Kidney (tissue), 14 donors: ENCODE data around the gene FOXN3. TPM values are rescaled to one million over a fixed set of nuclear protein-coding genes. Genes with fewer than 3 reads are reported as not detected.

Experiments
- DNase-seq, 5 donors: peaks; one replicate each; pipeline ENCODE4 v3.0.0-alpha.2; 2013 to 2020
- FAIRE-seq: peaks from 2 replicates; lab custom pipeline; 2012; peaks lifted over from hg19 to GRCh38; lab: Jason Lieb, UNC
- H3K27ac ChIP-seq, 2 donors: one replicate each; pipeline ENCODE4 v1.7.0; 2013; ENCODE audit warnings: low read depth in 2 of 2, low read length in 2 of 2, inconsistent platforms in 1 of 2
- H3K27me3 ChIP-seq: one replicate; pipeline ENCODE4 v1.7.1; 2013; ENCODE audit warnings: low read length, inconsistent platforms; ENCODE audit not compliant: control insufficient read depth, insufficient read depth
- H3K36me3 ChIP-seq, 3 donors: one replicate each; pipeline versions ENCODE4 v1.7.0 to v1.7.1; 2013; ENCODE audit warnings: low read length in 3 of 3, control low read depth in 1 of 3, inconsistent platforms in 1 of 3; ENCODE audit not compliant: insufficient read depth in 3 of 3, control insufficient read depth in 2 of 3
- H3K4me1 ChIP-seq, 3 donors: one replicate each; pipeline versions ENCODE4 v1.7.0 to v1.7.1; 2013; ENCODE audit warnings: low read length in 3 of 3, inconsistent platforms in 1 of 3, low read depth in 1 of 3; ENCODE audit not compliant: control insufficient read depth in 2 of 3, insufficient read depth in 2 of 3
- H3K4me3 ChIP-seq, 3 donors: one replicate each; pipeline versions ENCODE4 v1.7.0 to v1.8.1; 2013; ENCODE audit warnings: low read length in 3 of 3, control low read depth in 1 of 3, inconsistent platforms in 1 of 3
- H3K9ac ChIP-seq, 3 donors: one replicate each; pipeline versions ENCODE4 v1.7.0 to v1.7.1; 2013; ENCODE audit warnings: low read length in 3 of 3, control low read depth in 1 of 3, inconsistent platforms in 1 of 3
- H3K9me3 ChIP-seq, 3 donors: one replicate each; pipeline versions ENCODE4 v1.7.0 to v1.7.1; 2013; ENCODE audit warnings: low read length in 3 of 3, control low read depth in 1 of 3, inconsistent platforms in 1 of 3; ENCODE audit not compliant: control insufficient read depth in 2 of 3, insufficient read depth in 1 of 3
- intact Hi-C: fragments of 100-400 bp; cut with DNase I; formaldehyde crosslinking; loops from one replicate; pipeline ENCODE4 v1.11.1; 2022
- polyA plus RNA-seq: library from polyadenylated mRNA; stranded (reverse); fragments of 350-450 nt; fragmentation: Illumina TruSeq; extraction: RNeasy Lipid Tissue Mini Kit (QIAGEN cat#74804); gene quantifications from one replicate; pipeline ENCODE4 v1.2.3, GENCODE V29; 2014; ENCODE audit warnings: low read depth, low replicate concordance; ENCODE audit not compliant: insufficient read depth
- total RNA-seq: library from RNA; stranded (reverse); fragmentation: NEBNext Ultra II Directional; extraction: Animal tissue kit (Norgen Biotek cat#: 25700); gene quantifications from one replicate; pipeline ENCODE4 v1.2.1, GENCODE V29; 2021
- TF ChIP-seq, protein P1 (sequence below): IDR thresholded peaks from 3 replicates; pipeline ENCODE4 v1.5.1; 2012; ENCODE audit warnings: mild to moderate bottlenecking, moderate library complexity, borderline replicate concordance; ENCODE audit not compliant: insufficient read depth; ENCODE audit errors: extremely low read depth
- donor health status: control.
- donor health status: control.
- donor health status: control.
- donor health status: control.
- donor health status: control.
- donor health status: DM: yes; HTN: yes; CAD: no.
- donor health status: Normal renal cell carcinoma (clear cell type).

FOXN3 gene
- total and polyA plus RNA-seq, 2 donors from 2014 or later = 6.4 to 50.1 TPM

DNA sequence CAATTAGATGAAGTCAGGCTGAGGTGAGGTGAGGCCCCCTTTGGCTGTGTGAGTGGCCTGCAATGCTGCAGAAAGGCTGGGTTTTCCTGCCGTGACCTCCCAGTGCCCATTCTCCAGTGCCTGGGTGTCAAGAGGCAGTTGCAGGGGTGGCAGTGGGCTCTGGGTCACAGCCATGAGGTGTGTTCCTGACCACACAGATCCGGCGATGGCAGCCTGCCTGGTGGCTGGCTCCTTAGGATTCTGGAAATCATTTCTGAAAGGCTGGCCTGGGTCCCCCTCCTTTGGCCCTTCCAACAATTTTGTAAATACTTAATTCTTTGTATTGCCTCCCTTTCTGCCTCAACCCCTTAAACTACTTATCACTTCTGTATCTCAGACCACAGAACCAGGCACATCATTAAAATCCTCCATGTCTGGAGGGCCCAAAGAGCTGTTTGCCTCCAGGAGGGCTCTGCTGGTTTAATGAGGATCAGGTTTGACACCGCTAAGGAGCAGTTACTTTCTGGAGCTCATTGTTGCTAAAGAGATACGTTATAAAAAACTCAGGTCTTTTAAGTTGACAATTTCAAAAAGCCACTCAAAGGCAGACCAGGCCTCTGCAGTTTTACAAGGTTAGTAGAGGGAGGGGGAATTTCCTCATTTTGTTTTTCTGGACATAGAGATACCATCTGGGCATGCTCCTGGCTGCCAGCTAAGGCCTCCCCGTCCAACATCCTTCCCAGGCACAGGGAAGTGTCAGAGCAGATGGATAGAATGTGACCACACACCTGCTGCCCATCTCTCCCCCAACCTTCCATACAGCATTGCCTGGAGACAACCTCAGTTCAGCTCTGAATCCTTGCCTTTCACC is 204.4 kb downstream of the FOXN3 start:
- Histone ChIP-seq H3K9me3 (no peaks in the 10 kb centered on the region), H3K4me1 (peaks cover 0 to 2% (median 0%) of the 10 kb centered on the region in 3 donors), H3K4me3 (no peak overlapping the region), H3K36me3 (no peaks in the 10 kb centered on the region), H3K27me3 (no peaks in the 10 kb centered on the region), H3K9ac (no peak overlapping the region), H3K27ac (no peak overlapping the region)
- FAIRE-seq (no peak), DNase-seq (no peak)
- TF ChIP-seq, protein P1, sequence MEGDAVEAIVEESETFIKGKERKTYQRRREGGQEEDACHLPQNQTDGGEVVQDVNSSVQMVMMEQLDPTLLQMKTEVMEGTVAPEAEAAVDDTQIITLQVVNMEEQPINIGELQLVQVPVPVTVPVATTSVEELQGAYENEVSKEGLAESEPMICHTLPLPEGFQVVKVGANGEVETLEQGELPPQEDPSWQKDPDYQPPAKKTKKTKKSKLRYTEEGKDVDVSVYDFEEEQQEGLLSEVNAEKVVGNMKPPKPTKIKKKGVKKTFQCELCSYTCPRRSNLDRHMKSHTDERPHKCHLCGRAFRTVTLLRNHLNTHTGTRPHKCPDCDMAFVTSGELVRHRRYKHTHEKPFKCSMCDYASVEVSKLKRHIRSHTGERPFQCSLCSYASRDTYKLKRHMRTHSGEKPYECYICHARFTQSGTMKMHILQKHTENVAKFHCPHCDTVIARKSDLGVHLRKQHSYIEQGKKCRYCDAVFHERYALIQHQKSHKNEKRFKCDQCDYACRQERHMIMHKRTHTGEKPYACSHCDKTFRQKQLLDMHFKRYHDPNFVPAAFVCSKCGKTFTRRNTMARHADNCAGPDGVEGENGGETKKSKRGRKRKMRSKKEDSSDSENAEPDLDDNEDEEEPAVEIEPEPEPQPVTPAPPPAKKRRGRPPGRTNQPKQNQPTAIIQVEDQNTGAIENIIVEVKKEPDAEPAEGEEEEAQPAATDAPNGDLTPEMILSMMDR = no peak
- intact Hi-C loops = no loop called here

DNA sequence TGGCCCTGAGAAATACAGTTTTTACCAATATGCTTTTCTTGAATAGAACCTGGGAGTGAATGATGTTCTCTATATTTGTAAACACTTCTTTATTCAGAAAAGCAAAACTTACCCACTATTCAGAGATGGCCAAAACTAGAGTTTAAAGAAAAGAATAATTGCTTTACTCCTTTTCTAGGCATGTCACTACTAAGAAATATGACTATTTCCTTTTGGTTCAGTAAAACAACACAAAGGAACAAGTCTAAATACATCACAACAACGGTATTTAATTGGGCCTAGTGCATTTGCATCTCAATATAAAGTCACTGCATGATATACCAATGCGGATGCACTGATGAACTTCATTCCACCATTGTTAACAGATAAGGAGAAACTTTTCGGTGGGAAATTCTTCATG is 207.5 kb downstream of the FOXN3 start:
- no peak overlapping the region for H3K27ac ChIP-seq
- H3K36me3 ChIP-seq = no peaks in the 10 kb centered on the region
- no peaks in the 10 kb centered on the region for H3K27me3 ChIP-seq
- TF ChIP-seq, protein P1 = no peak
- DNase-seq (no peak), FAIRE-seq (no peak)
- no peaks in the 10 kb centered on the region for H3K4me1 ChIP-seq
- H3K9ac ChIP-seq = no peak overlapping the region
- no peak overlapping the region for H3K4me3 ChIP-seq
- H3K9me3 ChIP-seq = no peaks in the 10 kb centered on the region
- intact Hi-C loops = no loop called here

DNA sequence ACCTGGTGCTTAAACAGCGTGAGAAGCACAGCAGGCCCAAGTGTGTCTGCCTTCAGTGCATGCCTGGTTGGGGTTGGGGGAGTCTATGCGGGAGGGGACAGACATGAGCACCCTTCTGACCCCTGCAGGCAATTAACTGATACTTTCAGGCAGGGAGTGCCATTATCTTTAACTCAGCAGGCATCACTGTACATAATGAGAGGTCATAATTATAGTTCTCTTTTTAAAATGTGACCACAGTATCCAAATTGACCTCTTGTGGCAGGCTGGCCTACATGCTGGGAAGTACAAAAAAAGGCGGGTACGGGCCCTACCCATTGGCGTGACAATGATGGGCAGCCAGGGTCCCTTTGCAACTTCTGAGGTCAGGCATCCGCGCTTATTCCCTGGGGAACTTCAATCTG is 209.1 kb downstream of the FOXN3 start:
- FAIRE-seq (no peak), DNase-seq (no peak)
- no peaks in the 10 kb centered on the region for H3K9me3 ChIP-seq
- no peak overlapping the region for H3K4me3 ChIP-seq
- intact Hi-C loops = no loop called here
- H3K9ac ChIP-seq = no peak overlapping the region
- no peaks in the 10 kb centered on the region for H3K27me3 ChIP-seq
- TF ChIP-seq, protein P1 = no peak
- no peaks in the 10 kb centered on the region for H3K36me3 ChIP-seq
- no peak overlapping the region for H3K27ac ChIP-seq
- H3K4me1 ChIP-seq = peaks cover 0 to 5% (median 0%) of the 10 kb centered on the region in 3 donors
